Measurements from ENCODE around the gene FAH.

FAH gene

GRCh38 chr15:80179025-80179759 is 26.4 kb downstream of the FAH start:
- no peaks in the 10 kb centered on the region for H3K36me3 ChIP-seq (ENCODE audit: control insufficient read depth, insufficient read depth, low read length)
- H3K27ac ChIP-seq (ENCODE audit: insufficient read depth, low read length, poor library complexity, severe bottlenecking), result no peak overlapping the region
- no peak overlapping the region for H3K4me3 ChIP-seq (ENCODE audit: insufficient read depth, low read depth, low read length, poor library complexity, severe bottlenecking)
- DNase-seq, result no peak
- H3K4me1 ChIP-seq (ENCODE audit: control insufficient read depth, insufficient read depth, low read length, poor library complexity, severe bottlenecking), result no peaks in the 10 kb centered on the region
- H3K9me3 ChIP-seq (ENCODE audit: control insufficient read depth, low read length), result no peaks in the 10 kb centered on the region
- H3K27me3 ChIP-seq (replicated peaks; ENCODE audit: control insufficient read depth, insufficient read depth, low read length, poor library complexity, severe bottlenecking), result no peaks in the 10 kb centered on the region

- no peaks in the 10 kb centered on the region for H3K27me3 ChIP-seq (replicated peaks; ENCODE audit: control insufficient read depth, insufficient read depth, low read length, poor library complexity, severe bottlenecking)
- no peaks in the 10 kb centered on the region for H3K9me3 ChIP-seq (ENCODE audit: control insufficient read depth, low read length)
- no peak overlapping the region for H3K27ac ChIP-seq (ENCODE audit: insufficient read depth, low read length, poor library complexity, severe bottlenecking)
- H3K4me3 ChIP-seq (ENCODE audit: insufficient read depth, low read depth, low read length, poor library complexity, severe bottlenecking), result no peak overlapping the region
- no peak for DNase-seq
- no peaks in the 10 kb centered on the region for H3K4me1 ChIP-seq (ENCODE audit: control insufficient read depth, insufficient read depth, low read length, poor library complexity, severe bottlenecking)
- H3K36me3 ChIP-seq (ENCODE audit: control insufficient read depth, insufficient read depth, low read length), result no peaks in the 10 kb centered on the region
Observed at GRCh38 chr15:80179935-80180334, 27.1 kb downstream of the FAH start.

GRCh38 chr15:80180468-80180867 is 27.7 kb downstream of the FAH start:
- H3K36me3 ChIP-seq (ENCODE audit: control insufficient read depth, insufficient read depth, low read length), result no peaks in the 10 kb centered on the region
- no peak overlapping the region for H3K4me3 ChIP-seq (ENCODE audit: insufficient read depth, low read depth, low read length, poor library complexity, severe bottlenecking)
- H3K9me3 ChIP-seq (ENCODE audit: control insufficient read depth, low read length), result no peaks in the 10 kb centered on the region
- H3K27me3 ChIP-seq (replicated peaks; ENCODE audit: control insufficient read depth, insufficient read depth, low read length, poor library complexity, severe bottlenecking), result no peaks in the 10 kb centered on the region
- no peaks in the 10 kb centered on the region for H3K4me1 ChIP-seq (ENCODE audit: control insufficient read depth, insufficient read depth, low read length, poor library complexity, severe bottlenecking)
- no peak overlapping the region for H3K27ac ChIP-seq (ENCODE audit: insufficient read depth, low read length, poor library complexity, severe bottlenecking)
- no peak for DNase-seq

- Histone ChIP-seq H3K4me1 (ENCODE audit: control insufficient read depth, insufficient read depth, low read length, poor library complexity, severe bottlenecking) (no peaks in the 10 kb centered on the region), H3K9me3 (ENCODE audit: control insufficient read depth, low read length) (no peaks in the 10 kb centered on the region), H3K36me3 (ENCODE audit: control insufficient read depth, insufficient read depth, low read length) (no peaks in the 10 kb centered on the region), H3K27ac (ENCODE audit: insufficient read depth, low read length, poor library complexity, severe bottlenecking) (no peak overlapping the region), H3K4me3 (ENCODE audit: insufficient read depth, low read depth, low read length, poor library complexity, severe bottlenecking) (no peak overlapping the region), H3K27me3 (replicated peaks; ENCODE audit: control insufficient read depth, insufficient read depth, low read length, poor library complexity, severe bottlenecking) (no peaks in the 10 kb centered on the region)
- DNase-seq, result no peak
Observed at GRCh38 chr15:80180986-80181385, 28.2 kb downstream of the FAH start.

GRCh38 chr15:80182611-80183261 is 29.9 kb downstream of the FAH start:
- Histone ChIP-seq H3K4me3 (ENCODE audit: insufficient read depth, low read depth, low read length, poor library complexity, severe bottlenecking) (no peak overlapping the region), H3K36me3 (ENCODE audit: control insufficient read depth, insufficient read depth, low read length) (no peaks in the 10 kb centered on the region), H3K27ac (ENCODE audit: insufficient read depth, low read length, poor library complexity, severe bottlenecking) (no peak overlapping the region), H3K9me3 (ENCODE audit: control insufficient read depth, low read length) (no peaks in the 10 kb centered on the region), H3K27me3 (replicated peaks; ENCODE audit: control insufficient read depth, insufficient read depth, low read length, poor library complexity, severe bottlenecking) (no peaks in the 10 kb centered on the region), H3K4me1 (ENCODE audit: control insufficient read depth, insufficient read depth, low read length, poor library complexity, severe bottlenecking) (no peaks in the 10 kb centered on the region)
- no peak for DNase-seq

- no peak overlapping the region for H3K4me3 ChIP-seq (ENCODE audit: insufficient read depth, low read depth, low read length, poor library complexity, severe bottlenecking)
- no peaks in the 10 kb centered on the region for H3K4me1 ChIP-seq (ENCODE audit: control insufficient read depth, insufficient read depth, low read length, poor library complexity, severe bottlenecking)
- H3K27me3 ChIP-seq (replicated peaks; ENCODE audit: control insufficient read depth, insufficient read depth, low read length, poor library complexity, severe bottlenecking), result no peaks in the 10 kb centered on the region
- DNase-seq, result no peak
- H3K36me3 ChIP-seq (ENCODE audit: control insufficient read depth, insufficient read depth, low read length), result no peaks in the 10 kb centered on the region
- H3K9me3 ChIP-seq (ENCODE audit: control insufficient read depth, low read length), result no peaks in the 10 kb centered on the region
- H3K27ac ChIP-seq (ENCODE audit: insufficient read depth, low read length, poor library complexity, severe bottlenecking), result no peak overlapping the region
Observed at GRCh38 chr15:80183306-80183705, 30.5 kb downstream of the FAH start.

- H3K9me3 ChIP-seq (ENCODE audit: control insufficient read depth, low read length), result no peaks in the 10 kb centered on the region
- no peaks in the 10 kb centered on the region for H3K4me1 ChIP-seq (ENCODE audit: control insufficient read depth, insufficient read depth, low read length, poor library complexity, severe bottlenecking)
- H3K27me3 ChIP-seq (replicated peaks; ENCODE audit: control insufficient read depth, insufficient read depth, low read length, poor library complexity, severe bottlenecking), result no peaks in the 10 kb centered on the region
- DNase-seq, result no peak
- H3K27ac ChIP-seq (ENCODE audit: insufficient read depth, low read length, poor library complexity, severe bottlenecking), result no peak overlapping the region
- no peak overlapping the region for H3K4me3 ChIP-seq (ENCODE audit: insufficient read depth, low read depth, low read length, poor library complexity, severe bottlenecking)
- H3K36me3 ChIP-seq (ENCODE audit: control insufficient read depth, insufficient read depth, low read length), result no peaks in the 10 kb centered on the region
Observed at GRCh38 chr15:80183886-80184285, 31.1 kb downstream of the FAH start.

GRCh38 chr15:80184554-80184953 is 31.8 kb downstream of the FAH start:
- Histone ChIP-seq H3K4me3 (ENCODE audit: insufficient read depth, low read depth, low read length, poor library complexity, severe bottlenecking) (no peak overlapping the region), H3K27ac (ENCODE audit: insufficient read depth, low read length, poor library complexity, severe bottlenecking) (no peak overlapping the region), H3K9me3 (ENCODE audit: control insufficient read depth, low read length) (no peaks in the 10 kb centered on the region), H3K36me3 (ENCODE audit: control insufficient read depth, insufficient read depth, low read length) (no peaks in the 10 kb centered on the region), H3K27me3 (replicated peaks; ENCODE audit: control insufficient read depth, insufficient read depth, low read length, poor library complexity, severe bottlenecking) (no peaks in the 10 kb centered on the region), H3K4me1 (ENCODE audit: control insufficient read depth, insufficient read depth, low read length, poor library complexity, severe bottlenecking) (no peaks in the 10 kb centered on the region)
- DNase-seq, result no peak

GRCh38 chr15:80185152-80185551 is 32.4 kb downstream of the FAH start:
- Histone ChIP-seq H3K27ac (ENCODE audit: insufficient read depth, low read length, poor library complexity, severe bottlenecking) (no peak overlapping the region), H3K4me1 (ENCODE audit: control insufficient read depth, insufficient read depth, low read length, poor library complexity, severe bottlenecking) (no peaks in the 10 kb centered on the region), H3K36me3 (ENCODE audit: control insufficient read depth, insufficient read depth, low read length) (no peaks in the 10 kb centered on the region), H3K4me3 (ENCODE audit: insufficient read depth, low read depth, low read length, poor library complexity, severe bottlenecking) (no peak overlapping the region), H3K9me3 (ENCODE audit: control insufficient read depth, low read length) (no peaks in the 10 kb centered on the region), H3K27me3 (replicated peaks; ENCODE audit: control insufficient read depth, insufficient read depth, low read length, poor library complexity, severe bottlenecking) (no peaks in the 10 kb centered on the region)
- DNase-seq, result no peak

GRCh38 chr15:80186066-80186465 is 33.3 kb downstream of the FAH start:
- Histone ChIP-seq H3K4me1 (ENCODE audit: control insufficient read depth, insufficient read depth, low read length, poor library complexity, severe bottlenecking) (no peaks in the 10 kb centered on the region), H3K9me3 (ENCODE audit: control insufficient read depth, low read length) (no peaks in the 10 kb centered on the region), H3K4me3 (ENCODE audit: insufficient read depth, low read depth, low read length, poor library complexity, severe bottlenecking) (no peak overlapping the region), H3K36me3 (ENCODE audit: control insufficient read depth, insufficient read depth, low read length) (no peaks in the 10 kb centered on the region), H3K27me3 (replicated peaks; ENCODE audit: control insufficient read depth, insufficient read depth, low read length, poor library complexity, severe bottlenecking) (no peaks in the 10 kb centered on the region), H3K27ac (ENCODE audit: insufficient read depth, low read length, poor library complexity, severe bottlenecking) (no peak overlapping the region)
- no peak for DNase-seq

Data from effector memory CD4-positive, alpha-beta T cell (primary cell).